OCI-LY3 (cell line): ENCODE measurements around the gene CHP1.
A peak's percentile ranks its signal among the peaks of the same experiment; 100 is the strongest.

Experiments used
- H2AFZ ChIP-seq: fragments of 200-600, 300-600 bp; shearing (Covaris generic); 2 replicates; pipeline ENCODE4 v1.6.0; 2014; ENCODE audit warnings: antibody characterized with exemption, low read depth, low read length
- H3K27ac ChIP-seq: fragments of 200-600, 300-600 bp; sonication (generic); 2 replicates; pipeline ENCODE4 v1.5.1; 2014; ENCODE audit warnings: mild to moderate bottlenecking, low read length, moderate library complexity, mixed read lengths
- H3K27me3 ChIP-seq: fragments of 200-600, 300-600 bp; sonication (generic); 2 replicates; pipeline ENCODE4 v1.6.1; 2014; ENCODE audit warnings: low read depth, low read length, mixed read lengths
- H3K36me3 ChIP-seq: fragments of 200-600, 300-600 bp; sonication (generic); replicated peaks from 2 replicates; pipeline ENCODE3; 2014; ENCODE audit warnings: low read depth, low read length, mixed read lengths
- H3K4me1 ChIP-seq: fragments of 300-600, 200-600 bp; sonication (generic); 2 replicates; pipeline ENCODE4 v1.6.1; 2014; ENCODE audit warnings: low read length, mixed read lengths
- H3K4me2 ChIP-seq: fragments of 200-600, 300-600 bp; sonication (generic); 2 replicates; pipeline ENCODE4 v1.6.1; 2014; ENCODE audit warnings: low read length, mixed read lengths
- H3K4me3 ChIP-seq: fragments of 300-600, 200-600 bp; sonication (generic); 2 replicates; pipeline ENCODE4 v1.5.1; 2014; ENCODE audit warnings: antibody characterized with exemption, mild to moderate bottlenecking, low read length, moderate library complexity
- H3K79me2 ChIP-seq: fragments of 300-600, 200-600 bp; shearing (Covaris generic); 2 replicates; pipeline ENCODE4 v1.6.1; 2014; ENCODE audit warnings: mild to moderate bottlenecking, low read length, mixed read lengths
- H3K9ac ChIP-seq: fragments of 300-600, 200-600 bp; shearing (Covaris generic); 2 replicates; pipeline ENCODE4 v1.6.0; 2014; ENCODE audit warnings: mild to moderate bottlenecking, low read length, moderate library complexity
- H3K9me3 ChIP-seq: fragments of 200-600, 300-600 bp; shearing (Covaris generic); 2 replicates; pipeline ENCODE4 v1.6.1; 2014; ENCODE audit warnings: low read length, mixed read lengths; ENCODE audit not compliant: insufficient read depth
- H4K20me1 ChIP-seq: fragments of 200-600, 300-600 bp; sonication (generic); 2 replicates; pipeline ENCODE4 v1.6.1; 2016; ENCODE audit warnings: low read length, mixed read lengths; ENCODE audit not compliant: insufficient read depth
- CTCF ChIP-seq: fragments of 200-600, 300-600 bp; sonication (generic); IDR thresholded peaks from 2 replicates; pipeline ENCODE4 v1.5.1; 2014; ENCODE audit warnings: antibody characterized with exemption, low read length, low read depth
- EZH2phosphoT487 ChIP-seq: fragments of 200-600 bp; shearing (Covaris generic); IDR thresholded peaks from 2 replicates; pipeline ENCODE4 v1.6.1; 2018; ENCODE audit warnings: antibody characterized with exemption, mixed run types, low read depth

Gene CHP1

GRCh38 chr15:41284427-41285177 is 53.5 kb downstream of the CHP1 start:
- H3K27me3 ChIP-seq = no peaks in the 10 kb centered on the region
- no peak for TF ChIP-seq CTCF
- no peak for TF ChIP-seq EZH2phosphoT487
- no peaks in the 10 kb centered on the region for H4K20me1 ChIP-seq
- H3K27ac ChIP-seq = peak overlapping the region; percentile 53
- H3K4me1 ChIP-seq = peaks cover 12% of the 10 kb centered on the region
- H3K36me3 ChIP-seq = peaks cover 42% of the 10 kb centered on the region
- peak overlapping the region; percentile 98 for H3K4me3 ChIP-seq
- peak overlapping the region; percentile 96 for H3K9ac ChIP-seq
- H3K4me2 ChIP-seq = peak overlapping the region; percentile 91
- H3K9me3 ChIP-seq = no peaks in the 10 kb centered on the region
- peaks cover 58% of the 10 kb centered on the region for H3K79me2 ChIP-seq
- H2AFZ ChIP-seq = no peak overlapping the region; the same call in 1 of the 2 replicates

- Histone ChIP-seq H3K9me3 (no peaks in the 10 kb centered on the region), H3K4me3 (peak overlapping the region; percentile 98), H3K27ac (no peak overlapping the region), H3K9ac (peak overlapping the region; percentile 96), H2AFZ (no peak overlapping the region), H3K79me2 (peaks cover 58% of the 10 kb centered on the region), H3K36me3 (peaks cover 42% of the 10 kb centered on the region), H3K27me3 (no peaks in the 10 kb centered on the region), H4K20me1 (no peaks in the 10 kb centered on the region), H3K4me2 (peak overlapping the region; percentile 91), H3K4me1 (peaks cover 12% of the 10 kb centered on the region)
- TF ChIP-seq CTCF (no peak), EZH2phosphoT487 (no peak)
These were observed 54.2 kb downstream of the CHP1 start for GRCh38 chr15:41285285-41285684.

GRCh38 chr15:41286665-41287333 is 55.7 kb downstream of the CHP1 start:
- no peak for TF ChIP-seq EZH2phosphoT487
- H3K9me3 ChIP-seq = no peaks in the 10 kb centered on the region
- H3K9ac ChIP-seq = no peak overlapping the region
- H3K27me3 ChIP-seq = no peaks in the 10 kb centered on the region
- H3K27ac ChIP-seq = no peak overlapping the region
- H3K79me2 ChIP-seq = peaks cover 64% of the 10 kb centered on the region
- no peak overlapping the region for H3K4me3 ChIP-seq
- peaks cover 27% of the 10 kb centered on the region for H3K4me1 ChIP-seq
- no peak overlapping the region for H2AFZ ChIP-seq
- no peaks in the 10 kb centered on the region for H4K20me1 ChIP-seq
- H3K36me3 ChIP-seq = peaks cover 45% of the 10 kb centered on the region
- no peak overlapping the region for H3K4me2 ChIP-seq

DNA sequence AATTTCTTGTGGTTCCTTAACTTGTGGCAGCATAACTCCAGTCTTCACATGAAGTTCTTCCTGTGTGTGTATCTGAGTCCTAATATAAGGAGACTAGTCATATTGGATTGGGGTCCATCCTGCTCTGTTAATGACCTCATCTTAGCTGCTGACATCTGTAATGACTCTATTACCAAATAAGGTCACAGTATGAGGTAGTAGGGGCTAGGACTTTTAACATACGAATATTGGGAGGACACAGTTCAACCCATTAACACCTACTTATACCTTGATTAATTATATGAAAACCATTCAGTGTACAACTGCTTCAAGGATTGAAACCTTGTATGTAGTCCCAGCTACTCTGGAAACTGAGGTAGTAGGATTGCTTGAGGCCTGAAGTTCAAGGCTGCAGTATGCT is 57.4 kb downstream of the CHP1 start:
- no peak overlapping the region for H3K9ac ChIP-seq
- 0 out of 2 replicates have a peak, but pooled peaks cover 4% of the 10 kb centered on the region for H4K20me1 ChIP-seq
- peaks cover 50% of the 10 kb centered on the region for H3K36me3 ChIP-seq
- no peak overlapping the region for H3K4me2 ChIP-seq
- H3K4me1 ChIP-seq = peaks cover 21% of the 10 kb centered on the region
- H3K9me3 ChIP-seq = no peaks in the 10 kb centered on the region
- no peak overlapping the region for H3K4me3 ChIP-seq
- no peak for TF ChIP-seq EZH2phosphoT487
- H3K27ac ChIP-seq = no peak overlapping the region
- H2AFZ ChIP-seq = no peak overlapping the region
- peaks cover 70% of the 10 kb centered on the region for H3K79me2 ChIP-seq
- no peaks in the 10 kb centered on the region for H3K27me3 ChIP-seq

- peaks cover 69% of the 10 kb centered on the region for H3K79me2 ChIP-seq
- peaks cover 52% of the 10 kb centered on the region for H3K36me3 ChIP-seq
- no peak overlapping the region for H3K9ac ChIP-seq
- peaks cover 19% of the 10 kb centered on the region for H3K4me1 ChIP-seq
- TF ChIP-seq EZH2phosphoT487 = no peak
- TF ChIP-seq CTCF = no peak
- H3K4me2 ChIP-seq = no peak overlapping the region
- no peak overlapping the region for H3K27ac ChIP-seq
- H3K4me3 ChIP-seq = no peak overlapping the region
- no peaks in the 10 kb centered on the region for H3K27me3 ChIP-seq
- H3K9me3 ChIP-seq = no peaks in the 10 kb centered on the region
- H2AFZ ChIP-seq = no peak overlapping the region
- H4K20me1 ChIP-seq = 0 out of 2 replicates have a peak, but pooled peaks cover 4% of the 10 kb centered on the region
These were observed 58.9 kb downstream of the CHP1 start for GRCh38 chr15:41289953-41290352.
